Mucosa of gallbladder (tissue), 1 donor: ENCODE results near the gene ZNF277. TPM values are rescaled to one million over a fixed set of nuclear protein-coding genes. Genes with fewer than 3 reads are reported as not detected.

Experiments used
- DNase-seq: peaks from one replicate; pipeline ENCODE4 v3.0.0-alpha.2; 2020; ENCODE audit warnings: low spot score
- total RNA-seq: library from RNA; stranded (reverse); gene quantifications from one replicate; pipeline ENCODE4 v1.2.1, GENCODE V29; 2021
- donor health status: DM: no; HTN: no; CAD: no.

ZNF277 gene
- total RNA-seq, 1 donor from 2014 or later: 29.4 TPM

GRCh38 chr7:112254156-112254555 lies 47.7 kb downstream of the ZNF277 start:
- DNase-seq: no peak

- DNase-seq: no peak
Measured at GRCh38 chr7:112254709-112255387, 48.4 kb downstream of the ZNF277 start.

- no peak for DNase-seq
Measured at GRCh38 chr7:112255388-112255720, 48.9 kb downstream of the ZNF277 start.

DNA sequence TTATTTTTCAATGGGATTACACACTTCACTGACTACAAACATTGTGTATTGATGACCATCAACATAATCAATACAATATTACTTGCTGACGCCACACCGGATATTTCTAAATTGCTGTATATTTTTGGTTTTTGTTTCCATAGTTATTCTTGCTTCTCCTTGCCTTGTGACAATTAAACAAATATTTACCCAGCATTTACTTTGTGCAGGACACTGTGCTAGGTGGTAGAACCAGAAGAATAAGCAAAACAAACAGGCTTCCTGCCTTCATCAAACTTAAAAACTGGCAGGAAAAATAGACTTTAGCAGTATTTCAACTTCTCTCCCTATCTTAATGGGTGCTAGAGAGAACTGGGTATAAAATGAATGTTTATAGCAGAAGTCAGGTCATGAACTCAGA lies 50.6 kb downstream of the ZNF277 start:
- no peak for DNase-seq

GRCh38 chr7:112260911-112261310 lies 54.4 kb downstream of the ZNF277 start:
- DNase-seq: no peak

- no peak for DNase-seq
Measured at GRCh38 chr7:112262036-112262435, 55.5 kb downstream of the ZNF277 start.

- DNase-seq: no peak
Measured at GRCh38 chr7:112262855-112263487, 56.5 kb downstream of the ZNF277 start.

GRCh38 chr7:112263519-112263918 lies 57.0 kb downstream of the ZNF277 start:
- DNase-seq: no peak

DNA sequence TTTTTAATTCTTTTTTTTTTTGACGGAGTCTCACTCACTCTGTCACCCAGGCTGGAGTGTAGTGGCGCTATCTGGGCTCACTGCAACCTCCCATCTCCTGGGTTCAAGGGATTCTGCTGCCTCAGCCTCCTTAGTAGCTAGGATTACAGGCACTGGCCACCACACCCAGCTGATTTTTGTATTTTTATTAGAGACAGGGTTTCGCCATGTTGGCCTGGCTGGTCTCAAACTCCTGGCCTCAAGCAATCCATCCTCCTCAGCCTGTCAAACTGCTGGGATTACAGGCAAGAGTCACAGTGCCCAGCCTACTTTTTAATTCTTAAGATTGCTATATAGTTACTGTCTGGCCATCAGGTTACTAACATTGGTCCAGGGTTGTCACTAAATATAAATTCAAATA lies 59.6 kb downstream of the ZNF277 start:
- no peak for DNase-seq

GRCh38 chr7:112266595-112267270 lies 60.2 kb downstream of the ZNF277 start:
- DNase-seq: no peak

GRCh38 chr7:112267944-112268691 lies 61.6 kb downstream of the ZNF277 start:
- no peak for DNase-seq

- DNase-seq: no peak
Measured at GRCh38 chr7:112271162-112271561, 64.7 kb downstream of the ZNF277 start.

- no peak for DNase-seq
Measured at GRCh38 chr7:112272921-112273561, 66.5 kb downstream of the ZNF277 start.

DNA sequence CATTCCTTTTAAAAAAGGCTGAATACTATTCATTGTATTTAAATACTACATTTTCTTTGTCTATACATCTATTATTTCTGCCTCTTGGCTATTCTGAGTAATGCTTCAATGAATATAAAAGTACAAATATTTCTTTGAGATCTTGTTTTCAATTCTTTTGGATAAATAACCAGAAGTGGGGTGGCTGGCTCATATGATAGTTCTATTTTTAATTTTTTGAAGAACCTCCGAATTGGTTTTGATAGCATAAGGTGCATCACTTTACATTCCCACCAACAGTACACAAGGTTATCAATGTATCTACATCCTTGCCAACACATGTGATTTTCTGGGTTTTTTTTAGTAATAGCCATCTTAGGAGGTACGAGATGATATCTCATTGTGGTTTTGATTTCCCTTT lies 72.5 kb downstream of the ZNF277 start:
- DNase-seq: no peak

DNA sequence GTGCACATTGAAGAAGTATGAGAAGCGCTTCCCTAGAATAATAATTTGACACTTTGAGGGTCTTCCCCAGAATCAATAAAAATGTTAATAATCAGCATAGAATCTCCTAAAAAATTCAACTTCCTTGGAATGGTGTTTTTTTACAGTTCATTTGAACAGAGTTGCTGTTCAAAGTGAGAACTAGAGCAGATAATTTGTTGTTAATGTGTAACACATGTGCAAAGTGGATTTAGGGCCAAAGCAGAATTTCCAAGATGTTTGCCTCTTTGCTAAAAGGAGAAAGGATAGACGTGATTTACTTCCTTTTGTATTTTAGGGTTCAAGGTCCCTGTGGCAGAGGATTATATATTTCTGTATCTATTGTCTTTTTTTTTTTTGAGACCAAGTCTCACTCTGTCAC lies 73.8 kb downstream of the ZNF277 start:
- no peak for DNase-seq

GRCh38 chr7:112282476-112283188 lies 76.1 kb downstream of the ZNF277 start:
- no peak for DNase-seq

GRCh38 chr7:112283382-112283910 lies 77.0 kb downstream of the ZNF277 start:
- no peak for DNase-seq

GRCh38 chr7:112286250-112287086 lies 80.0 kb downstream of the ZNF277 start:
- no peak for DNase-seq

DNA sequence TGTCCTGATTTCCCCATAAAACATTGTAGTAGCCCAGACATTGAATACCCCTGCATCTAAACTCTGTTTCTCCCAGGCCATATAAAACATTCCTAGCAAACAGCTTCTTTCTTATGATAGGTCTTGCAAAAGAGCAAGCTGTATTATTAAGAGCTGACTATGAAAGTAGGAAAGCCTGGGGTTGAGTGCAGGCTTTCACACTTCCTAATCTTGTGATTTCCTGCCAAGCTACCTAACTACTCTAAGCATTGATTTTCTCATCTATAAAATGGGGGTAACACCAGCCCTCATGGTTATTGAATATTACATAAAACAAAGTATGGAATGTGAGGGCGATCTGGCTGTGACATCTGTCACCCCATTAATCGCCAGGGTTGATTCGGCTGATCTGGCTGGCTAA lies 81.8 kb downstream of the ZNF277 start:
- DNase-seq: no peak

DNA sequence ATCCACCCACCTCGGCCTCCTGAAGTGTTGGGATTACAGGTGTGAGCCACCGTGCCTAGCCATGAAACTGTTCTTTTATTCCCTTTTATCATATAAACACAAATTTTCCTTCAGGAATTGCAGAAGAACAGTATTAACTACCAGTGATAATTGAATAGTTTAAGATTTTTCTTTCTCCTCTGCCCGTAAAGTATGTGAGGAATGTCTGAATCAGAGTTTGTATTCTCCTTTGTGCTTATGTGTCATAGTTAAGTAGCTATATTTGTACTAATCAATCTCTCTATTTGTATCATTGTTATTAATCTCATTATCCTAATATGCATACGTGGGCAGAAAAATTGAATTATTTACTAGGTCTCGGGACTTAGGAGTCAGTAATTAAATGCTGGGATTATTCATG lies 83.6 kb downstream of the ZNF277 start:
- no peak for DNase-seq
